ENCODE results near the gene GRAMD1B. TPM values are rescaled to one million over a fixed set of nuclear protein-coding genes. Genes with fewer than 3 reads are reported as not detected.
"Not testable (repeated sequence)": the region's sequence is repeated elsewhere in the genome, so short reads cannot be mapped to it uniquely, and the experiment has no call there.

Gene GRAMD1B
- polyA plus RNA-seq, 3 donors: 3.2 to 13.9 (median 3.3) TPM

DNA sequence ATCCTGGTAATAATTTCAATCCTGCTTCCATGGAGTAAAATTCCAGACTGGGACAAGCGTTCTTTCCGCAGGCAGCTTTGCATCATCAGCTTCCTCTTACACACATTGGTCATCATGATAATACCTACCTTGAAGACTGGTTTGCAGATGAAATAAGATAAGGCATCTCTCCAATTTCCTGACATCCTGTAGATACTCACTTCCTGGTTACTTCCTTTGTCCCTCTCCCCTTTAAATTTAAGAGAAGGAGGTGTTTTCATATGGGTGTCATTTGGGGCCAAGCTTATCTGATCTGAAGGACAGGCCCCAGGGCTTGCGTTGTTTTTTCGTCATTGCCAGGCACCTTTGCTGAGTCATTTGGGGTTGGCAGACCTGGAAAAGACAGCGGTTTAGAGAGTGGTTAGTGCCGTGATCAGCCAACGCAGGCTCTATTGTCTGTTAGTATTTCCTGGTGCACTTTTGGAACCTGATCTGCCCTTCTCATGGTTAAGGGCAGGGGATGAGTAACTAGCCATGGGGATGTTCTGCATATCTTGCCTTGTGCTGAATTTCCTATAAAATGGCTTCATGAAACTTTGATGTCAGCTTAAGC is 24.1 kb downstream of the GRAMD1B start:
- Mint-ChIP-seq H3K9me3 (no peaks in the 10 kb centered on the region), H3K27ac (peak overlapping the region; percentile 65 to 93 (median 84)), H3K36me3 (peaks cover 9 to 23% of the 10 kb centered on the region in 2 donors), H3K4me1 (peaks cover 81% of the 10 kb centered on the region), H3K4me3 (no peak overlapping the region), H3K27me3 (ENCODE audit: low read depth in 3 of 3) (no peaks in the 10 kb centered on the region)
- WGBS (ENCODE audit: insufficient coverage): 0% methylated on average over 5 of the region's 7 CpGs
- peak overlapping the region in 1 of 2 donors; percentile 85 for H3K27ac ChIP-seq (ENCODE audit: low read depth in 1 of 2, low read length in 2 of 2)
- H3K4me2 ChIP-seq (replicated peaks; ENCODE audit: extremely low read depth, low read length, poor library complexity, severe bottlenecking): peak overlapping the region; percentile 46
- H3K4me3 ChIP-seq (replicated peaks in 1 of 3; ENCODE audit: low read depth in 2 of 3, low read length in 3 of 3): peak overlapping the region in 1 of 3 experiments; percentile 37
- no peak overlapping the region for H3K9ac ChIP-seq (ENCODE audit: insufficient read depth, low read length, poor library complexity, severe bottlenecking)
- no peaks in the 10 kb centered on the region for H3K36me3 ChIP-seq (replicated peaks in 1 of 2; ENCODE audit: control insufficient read depth in 1 of 2, insufficient read depth in 2 of 2, low read length in 2 of 2)
- H3K27me3 ChIP-seq (ENCODE audit: control insufficient read depth in 2 of 2, insufficient read depth in 2 of 2, low read length in 2 of 2): no peaks in the 10 kb centered on the region
- H2AFZ ChIP-seq (ENCODE audit: insufficient read depth, low read depth, low read length, poor library complexity, severe bottlenecking): peak overlapping the region; percentile 48
- intact Hi-C loops (cut with micrococcal nuclease): no loop called here
- TF ChIP-seq, protein P1, sequence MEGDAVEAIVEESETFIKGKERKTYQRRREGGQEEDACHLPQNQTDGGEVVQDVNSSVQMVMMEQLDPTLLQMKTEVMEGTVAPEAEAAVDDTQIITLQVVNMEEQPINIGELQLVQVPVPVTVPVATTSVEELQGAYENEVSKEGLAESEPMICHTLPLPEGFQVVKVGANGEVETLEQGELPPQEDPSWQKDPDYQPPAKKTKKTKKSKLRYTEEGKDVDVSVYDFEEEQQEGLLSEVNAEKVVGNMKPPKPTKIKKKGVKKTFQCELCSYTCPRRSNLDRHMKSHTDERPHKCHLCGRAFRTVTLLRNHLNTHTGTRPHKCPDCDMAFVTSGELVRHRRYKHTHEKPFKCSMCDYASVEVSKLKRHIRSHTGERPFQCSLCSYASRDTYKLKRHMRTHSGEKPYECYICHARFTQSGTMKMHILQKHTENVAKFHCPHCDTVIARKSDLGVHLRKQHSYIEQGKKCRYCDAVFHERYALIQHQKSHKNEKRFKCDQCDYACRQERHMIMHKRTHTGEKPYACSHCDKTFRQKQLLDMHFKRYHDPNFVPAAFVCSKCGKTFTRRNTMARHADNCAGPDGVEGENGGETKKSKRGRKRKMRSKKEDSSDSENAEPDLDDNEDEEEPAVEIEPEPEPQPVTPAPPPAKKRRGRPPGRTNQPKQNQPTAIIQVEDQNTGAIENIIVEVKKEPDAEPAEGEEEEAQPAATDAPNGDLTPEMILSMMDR (IDR thresholded peaks at IDR 0.05): no peak
- peaks cover 70 to 73% of the 10 kb centered on the region in 2 donors for H3K4me1 ChIP-seq (ENCODE audit: control insufficient read depth in 1 of 2, insufficient read depth in 2 of 2, low read length in 2 of 2)
- no peaks in the 10 kb centered on the region for H4K20me1 ChIP-seq (ENCODE audit: insufficient read depth, low read length)
- peaks cover 57% of the 10 kb centered on the region for H3K79me2 ChIP-seq (ENCODE audit: insufficient read depth, low read length)
- peak; percentile 49 to 61 (median 53) for DNase-seq
- no peaks in the 10 kb centered on the region for H3K9me3 ChIP-seq (replicated peaks in 1 of 2; ENCODE audit: control insufficient read depth in 1 of 2, insufficient read depth in 1 of 2, low read length in 2 of 2)

DNA sequence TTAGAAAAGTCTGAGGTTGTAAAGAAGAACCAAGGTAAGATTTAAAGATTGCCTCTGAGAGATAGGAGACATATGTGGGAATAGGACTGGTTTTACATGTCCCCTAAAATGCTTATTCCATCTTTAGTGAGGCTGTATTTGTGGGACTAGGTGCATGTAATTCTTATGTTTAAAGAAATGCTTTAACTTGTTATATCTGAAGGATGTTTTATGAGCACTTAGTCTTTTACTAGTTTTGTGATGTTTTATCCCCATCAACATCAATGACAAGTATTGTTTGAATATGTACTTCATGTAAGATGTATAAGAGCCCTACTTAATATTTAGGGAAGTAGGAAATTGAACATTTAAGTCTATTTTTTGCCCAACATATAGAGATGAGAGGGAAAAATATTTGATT is 24.7 kb downstream of the GRAMD1B start:
- H2AFZ ChIP-seq (ENCODE audit: insufficient read depth, low read depth, low read length, poor library complexity, severe bottlenecking): peak overlapping the region; percentile 48
- no peak overlapping the region for H3K9ac ChIP-seq (ENCODE audit: insufficient read depth, low read length, poor library complexity, severe bottlenecking)
- Mint-ChIP-seq H3K27ac (peak overlapping the region in 6 of 7 donors; percentile 65 to 93 (median 86)), H3K9me3 (no peaks in the 10 kb centered on the region), H3K36me3 (peaks cover 10 to 19% of the 10 kb centered on the region in 2 donors), H3K27me3 (ENCODE audit: low read depth in 3 of 3) (no peaks in the 10 kb centered on the region), H3K4me3 (no peak overlapping the region), H3K4me1 (peaks cover 81% of the 10 kb centered on the region)
- no peaks in the 10 kb centered on the region for H3K9me3 ChIP-seq (replicated peaks in 1 of 2; ENCODE audit: control insufficient read depth in 1 of 2, insufficient read depth in 1 of 2, low read length in 2 of 2)
- no peaks in the 10 kb centered on the region for H3K27me3 ChIP-seq (ENCODE audit: control insufficient read depth in 2 of 2, insufficient read depth in 2 of 2, low read length in 2 of 2)
- TF ChIP-seq, protein P1 (IDR thresholded peaks at IDR 0.05): no peak
- no peaks in the 10 kb centered on the region for H3K36me3 ChIP-seq (replicated peaks in 1 of 2; ENCODE audit: control insufficient read depth in 1 of 2, insufficient read depth in 2 of 2, low read length in 2 of 2)
- peak overlapping the region in 1 of 3 experiments; percentile 37 for H3K4me3 ChIP-seq (replicated peaks in 1 of 3; ENCODE audit: low read depth in 2 of 3, low read length in 3 of 3)
- H3K27ac ChIP-seq (ENCODE audit: low read depth in 1 of 2, low read length in 2 of 2): peak overlapping the region in 1 of 2 donors; percentile 85
- peaks cover 70 to 73% of the 10 kb centered on the region in 2 donors for H3K4me1 ChIP-seq (ENCODE audit: control insufficient read depth in 1 of 2, insufficient read depth in 2 of 2, low read length in 2 of 2)
- no peak for DNase-seq
- H3K79me2 ChIP-seq (ENCODE audit: insufficient read depth, low read length): peaks cover 60% of the 10 kb centered on the region
- intact Hi-C loops (cut with micrococcal nuclease): no loop called here
- no peaks in the 10 kb centered on the region for H4K20me1 ChIP-seq (ENCODE audit: insufficient read depth, low read length)
- H3K4me2 ChIP-seq (replicated peaks; ENCODE audit: extremely low read depth, low read length, poor library complexity, severe bottlenecking): peak overlapping the region; percentile 46

DNA sequence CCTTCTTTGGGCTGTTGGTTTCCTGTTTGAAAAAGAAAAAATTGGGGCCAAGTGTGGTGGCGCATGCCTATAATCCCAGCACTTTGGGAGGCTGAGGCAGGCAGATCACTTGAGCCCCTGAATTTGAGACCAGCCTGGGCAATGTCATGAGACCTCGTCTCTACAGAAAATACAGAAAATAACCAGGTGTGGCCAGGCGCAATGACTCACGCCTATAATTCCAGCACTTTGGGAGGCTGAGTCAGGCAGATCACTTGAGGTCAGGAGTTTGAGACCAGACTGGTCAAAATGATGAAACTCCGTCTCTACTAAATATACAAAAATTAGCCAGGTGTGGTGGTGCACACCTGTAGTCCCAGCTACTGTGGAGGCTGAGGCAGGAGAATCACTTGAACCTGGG is 26.4 kb downstream of the GRAMD1B start:
- DNase-seq: peak in 1 of 3 donors; percentile 18
- H4K20me1 ChIP-seq (ENCODE audit: insufficient read depth, low read length); H3K9ac ChIP-seq (ENCODE audit: insufficient read depth, low read length, poor library complexity, severe bottlenecking); H3K9me3 Mint-ChIP-seq; H3K9me3 ChIP-seq (replicated peaks in 1 of 2; ENCODE audit: control insufficient read depth in 1 of 2, insufficient read depth in 1 of 2, low read length in 2 of 2); H3K36me3 ChIP-seq (replicated peaks in 1 of 2; ENCODE audit: control insufficient read depth in 1 of 2, insufficient read depth in 2 of 2, low read length in 2 of 2); H3K27me3 ChIP-seq (ENCODE audit: control insufficient read depth in 2 of 2, insufficient read depth in 2 of 2, low read length in 2 of 2); H3K4me3 Mint-ChIP-seq; H3K27me3 Mint-ChIP-seq (ENCODE audit: low read depth in 3 of 3); H2AFZ ChIP-seq (ENCODE audit: insufficient read depth, low read depth, low read length, poor library complexity, severe bottlenecking); H3K4me2 ChIP-seq (replicated peaks; ENCODE audit: extremely low read depth, low read length, poor library complexity, severe bottlenecking); H3K4me3 ChIP-seq (replicated peaks in 1 of 3; ENCODE audit: low read depth in 2 of 3, low read length in 3 of 3); intact Hi-C loops (cut with micrococcal nuclease): not testable (repeated sequence)
- H3K4me1 Mint-ChIP-seq: peaks cover 69% of the 10 kb centered on the region
- 100% methylated on average over 4 of the region's 5 CpGs for WGBS (ENCODE audit: insufficient coverage)
- H3K79me2 ChIP-seq (ENCODE audit: insufficient read depth, low read length): peaks cover 63% of the 10 kb centered on the region
- peak overlapping the region; percentile 87 to 93 (median 90) for H3K27ac Mint-ChIP-seq
- peaks cover 10 to 16% of the 10 kb centered on the region in 2 donors for H3K36me3 Mint-ChIP-seq
- H3K27ac ChIP-seq (ENCODE audit: low read depth in 1 of 2, low read length in 2 of 2): peak overlapping the region in 1 of 2 donors; percentile 92
- H3K4me1 ChIP-seq (ENCODE audit: control insufficient read depth in 1 of 2, insufficient read depth in 2 of 2, low read length in 2 of 2): peaks cover 63 to 66% of the 10 kb centered on the region in 2 donors

Measured in CD14-positive monocyte (primary cell).